GM19043 (cell line): ENCODE results near the gene CDK5R1.

Experiments
- ATAC-seq: cut with Tn5 transposase; IDR thresholded peaks from one replicate; pipeline ENCODE4 v1.9.1; 2021; ENCODE audit warnings: low read depth; ENCODE audit not compliant: unreplicated experiment

The CDK5R1 gene

GRCh38 chr17:32536736-32537643, 50.2 kb downstream of the CDK5R1 start:
- ATAC-seq, result no peak
